Right ventricle myocardium superior (tissue), 1 donor: ENCODE data around the gene EYA4. TPM values are rescaled to one million over a fixed set of nuclear protein-coding genes. Genes with fewer than 3 reads are reported as not detected.
"Not testable (repeated sequence)": the region's sequence is repeated elsewhere in the genome, so short reads cannot be mapped to it uniquely, and the experiment has no call there.

Experiments
- ATAC-seq: fragments of 200-7000 bp; cut with Tn5 transposase; one replicate; pipeline ENCODE4 v1.9.1; 2020; ENCODE audit warnings: mild to moderate bottlenecking; ENCODE audit not compliant: poor library complexity
- DNase-seq: peaks from one replicate; pipeline ENCODE4 v3.0.0-alpha.2; 2020
- intact Hi-C: fragments of 100-400 bp; cut with DNase I; formaldehyde crosslinking; loops from one replicate; pipeline ENCODE4 v1.11.2; 2022
- total RNA-seq: library from RNA; stranded (reverse); fragmentation: NEBNext Ultra II Directional; extraction: Animal tissue kit (Norgen Biotek cat#: 25700); gene quantifications from one replicate; pipeline ENCODE4 v1.2.1, GENCODE V29; 2021
- donor health status: DM: no; HTN: yes; CAD: no; lungs with severe emphysema.

Gene EYA4
- total RNA-seq, 1 donor from 2014 or later: 20.4 TPM

- no peak for DNase-seq
- intact Hi-C loops: no loop called here
- ATAC-seq: no peak
These were observed 299.2 kb downstream of the EYA4 start for GRCh38 chr6:133540361-133540760.

GRCh38 chr6:133541040-133541439 is 299.9 kb downstream of the EYA4 start:
- no peak for ATAC-seq
- intact Hi-C loops: no loop called here

DNA sequence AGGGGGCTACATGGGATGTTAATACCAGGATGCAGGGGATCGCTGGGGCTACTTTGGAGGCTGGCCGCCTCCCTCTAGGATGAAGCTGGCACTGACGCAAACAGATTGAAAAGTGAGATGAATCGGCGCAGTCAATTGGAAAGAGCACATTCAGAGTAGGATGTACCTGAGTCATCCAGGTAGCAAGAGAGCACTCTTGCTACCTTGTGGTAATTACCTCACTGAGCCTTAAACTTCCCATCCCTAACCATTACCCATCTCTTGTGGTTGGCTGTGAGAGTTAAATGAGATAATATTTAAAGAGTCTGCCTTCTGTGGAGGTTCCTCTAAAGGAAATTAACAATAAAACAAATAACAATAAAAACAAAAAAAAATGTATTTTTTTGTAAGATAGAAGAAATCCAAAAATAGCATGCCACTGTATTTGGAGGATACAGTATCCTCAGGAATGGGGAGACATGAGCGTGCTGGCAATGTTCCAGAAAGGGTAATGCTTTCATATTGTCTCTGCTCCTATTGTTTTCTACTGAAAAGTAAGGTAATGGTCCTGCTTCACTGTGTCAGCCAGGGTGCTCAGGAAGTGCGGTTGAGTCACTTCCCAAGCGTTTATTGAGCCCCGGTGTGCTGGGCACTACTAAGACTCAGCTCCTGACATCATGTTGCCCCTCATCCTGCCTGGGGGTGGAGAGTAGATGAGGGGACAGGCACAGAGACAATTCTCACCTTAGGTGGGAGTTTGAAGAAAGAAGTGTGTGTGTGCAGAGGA is 301.1 kb downstream of the EYA4 start:
- intact Hi-C loops: no loop called here
- DNase-seq (no peak), ATAC-seq (no peak)

More at GRCh38 chr6:133541040-133541439, 299.9 kb downstream of the EYA4 start:
- DNase-seq: no peak

DNA sequence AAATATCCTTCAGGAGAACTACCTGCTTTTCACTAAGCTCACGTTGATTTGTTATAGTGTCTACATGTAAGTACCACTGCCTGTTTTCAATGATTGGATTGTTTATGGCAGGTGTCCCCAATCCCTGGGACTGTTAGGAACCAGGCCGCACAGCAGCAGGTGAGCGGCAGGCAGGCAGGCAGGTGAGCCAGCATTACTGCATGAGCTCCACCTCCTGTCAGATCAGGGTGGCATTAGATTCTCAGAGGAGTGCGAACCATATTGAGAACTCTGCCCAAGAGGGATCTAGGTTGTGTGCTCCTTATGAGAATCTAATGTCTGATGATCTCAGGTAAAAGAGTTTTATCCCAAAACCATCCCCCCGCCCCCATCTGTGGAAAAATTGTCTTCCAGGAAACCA is 303.3 kb downstream of the EYA4 start:
- DNase-seq (no peak), ATAC-seq (no peak)
- intact Hi-C loops: no loop called here

GRCh38 chr6:133546098-133546497 is 304.9 kb downstream of the EYA4 start:
- DNase-seq (no peak), ATAC-seq (no peak)
- intact Hi-C loops: no loop called here

- intact Hi-C loops: no loop called here
- ATAC-seq: no peak
- no peak for DNase-seq
These were observed 306.0 kb downstream of the EYA4 start for GRCh38 chr6:133547136-133547535.

GRCh38 chr6:133548423-133549159 is 307.4 kb downstream of the EYA4 start:
- no peak for ATAC-seq
- intact Hi-C loops: no loop called here

GRCh38 chr6:133549371-133549801 is 308.2 kb downstream of the EYA4 start:
- DNase-seq: no peak
- ATAC-seq: no peak
- intact Hi-C loops: no loop called here

More at GRCh38 chr6:133548423-133549159, 307.4 kb downstream of the EYA4 start:
- no peak for DNase-seq

DNA sequence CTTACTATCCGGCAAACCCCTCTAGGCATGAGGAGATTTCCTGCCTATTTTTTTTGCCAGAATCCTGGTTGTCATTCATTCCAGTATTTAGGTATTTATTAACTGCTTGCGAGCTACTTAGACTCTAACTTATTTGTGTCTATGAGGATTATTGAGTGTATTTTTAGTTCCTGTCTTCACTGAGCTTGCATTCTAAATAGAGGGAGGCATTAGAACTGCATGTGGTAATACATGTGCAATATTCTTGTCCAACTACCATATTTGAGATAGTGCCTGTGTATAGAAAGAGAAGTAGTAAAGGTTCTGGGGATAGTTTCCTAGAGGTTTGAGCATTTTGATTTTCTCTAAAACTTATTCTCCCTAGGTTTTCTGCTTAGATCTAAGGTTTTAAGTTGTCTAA is 308.9 kb downstream of the EYA4 start:
- no peak for ATAC-seq

DNA sequence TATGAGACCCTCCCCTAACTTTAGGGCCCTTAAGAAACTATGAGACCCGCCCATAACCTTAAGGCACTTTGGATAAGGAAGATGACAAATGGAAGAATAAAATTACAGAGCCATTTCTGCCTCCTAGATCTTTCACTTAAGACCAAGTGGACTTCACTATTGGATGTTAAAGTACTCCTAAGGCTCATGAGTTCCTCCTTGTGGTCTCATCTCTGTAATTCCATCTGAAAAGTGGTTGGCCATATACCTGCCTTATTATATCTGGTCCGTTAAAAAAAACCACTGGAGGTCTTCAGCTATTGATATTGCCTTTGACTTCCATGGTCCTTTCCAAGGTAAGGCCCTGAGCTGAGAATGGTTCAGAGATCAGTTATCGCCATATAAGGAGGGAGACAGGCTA is 310.3 kb downstream of the EYA4 start:
- peak; percentile 4 for ATAC-seq
- intact Hi-C loops: loop anchor here (10.0 kb wide), 1 partner anchor 887 kb away; no protein-coding TSS in a partner anchor
- no peak for DNase-seq

More for the DNA sequence above, 308.9 kb downstream of the EYA4 start:
- intact Hi-C loops: loop anchor here (10.0 kb wide), 1 partner anchor 885 kb away; no protein-coding TSS in a partner anchor
- DNase-seq: no peak

DNA sequence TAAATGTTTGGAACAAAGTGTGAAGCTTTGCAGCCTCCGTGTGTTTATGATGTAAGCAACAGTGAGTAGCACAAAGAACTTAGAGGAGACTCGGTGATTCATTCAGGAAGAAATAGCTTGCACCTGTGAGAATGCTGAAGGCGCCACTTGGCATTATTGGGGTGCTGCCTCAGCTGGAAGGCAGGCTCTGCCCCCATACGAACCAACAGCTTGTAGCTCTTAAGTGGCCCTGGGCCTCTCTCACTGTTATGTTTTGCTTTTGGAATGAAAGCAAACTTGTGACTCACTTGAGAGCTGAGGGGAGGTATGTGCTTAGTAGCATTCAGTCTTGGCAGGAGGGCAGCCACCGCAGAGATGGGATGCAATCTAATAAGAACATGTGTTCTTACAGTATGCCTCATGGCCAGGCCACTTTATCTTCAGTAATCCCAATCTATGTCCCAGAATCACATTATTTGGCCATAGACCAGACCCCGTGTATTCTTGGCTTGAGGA is 310.7 kb downstream of the EYA4 start:
- DNase-seq: peak; percentile 69
- intact Hi-C loops: loop anchor here (10.0 kb wide), 1 partner anchor 887 kb away; no protein-coding TSS in a partner anchor
- ATAC-seq: peak; percentile 88

GRCh38 chr6:133553652-133554051 is 312.5 kb downstream of the EYA4 start:
- DNase-seq: no peak
- ATAC-seq: peak; percentile 72
- intact Hi-C loops: loop anchor here (10.0 kb wide), 1 partner anchor 889 kb away; no protein-coding TSS in a partner anchor

DNA sequence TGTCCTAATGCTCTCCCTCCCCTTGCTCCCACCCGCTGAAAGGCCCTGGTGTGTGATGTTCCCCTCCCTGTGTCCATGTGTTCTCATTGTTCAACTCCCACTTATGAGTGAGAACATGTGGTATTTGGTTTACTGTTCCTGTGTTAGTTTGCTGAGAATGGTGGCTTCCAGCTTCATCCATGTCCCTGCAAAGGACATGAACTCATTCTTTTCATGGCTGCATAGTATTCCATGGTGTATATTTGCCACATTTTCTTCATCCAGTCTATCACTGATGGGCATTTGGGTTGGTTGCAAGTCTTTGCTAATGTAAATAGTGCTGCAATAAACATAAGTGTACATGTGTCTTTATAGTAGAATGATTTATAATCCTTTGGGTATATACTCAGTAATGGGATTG is 313.0 kb downstream of the EYA4 start:
- DNase-seq, ATAC-seq: not testable (repeated sequence)
- intact Hi-C loops: loop anchor here (10.0 kb wide), 1 partner anchor 889 kb away; no protein-coding TSS in a partner anchor

GRCh38 chr6:133555685-133556084 is 314.5 kb downstream of the EYA4 start:
- DNase-seq (no peak), ATAC-seq (no peak)
- intact Hi-C loops: loop anchor here (5.0 to 10.0 kb wide), 2 partner anchors 723 to 891 kb away; no protein-coding TSS in a partner anchor

- no peak for ATAC-seq
- DNase-seq: no peak
- intact Hi-C loops: loop anchor here (5.0 to 10.0 kb wide), 2 partner anchors 728 to 895 kb away; no protein-coding TSS in a partner anchor
These were observed 318.8 kb downstream of the EYA4 start for GRCh38 chr6:133559926-133560325.

GRCh38 chr6:133567636-133568035 is 326.5 kb downstream of the EYA4 start:
- ATAC-seq (no peak), DNase-seq (no peak)
- intact Hi-C loops: loop anchor here (2.0 kb wide), 1 partner anchor 351 kb away; no protein-coding TSS in a partner anchor

GRCh38 chr6:133568970-133569889 is 328.1 kb downstream of the EYA4 start:
- peak; percentile 91 for ATAC-seq
- intact Hi-C loops: no loop called here
- DNase-seq: no peak

GRCh38 chr6:133571681-133572080 is 330.5 kb downstream of the EYA4 start:
- DNase-seq (no peak), ATAC-seq (no peak)
- intact Hi-C loops: loop anchor here (10.0 kb wide), 1 partner anchor 523 kb away; no protein-coding TSS in a partner anchor
